ENCODE data around the gene YPEL1. TPM values are rescaled to one million over a fixed set of nuclear protein-coding genes. Genes with fewer than 3 reads are reported as not detected.

The YPEL1 gene
- total RNA-seq, 1 experiment from 2014 or later, result 3.1 TPM

DNA sequence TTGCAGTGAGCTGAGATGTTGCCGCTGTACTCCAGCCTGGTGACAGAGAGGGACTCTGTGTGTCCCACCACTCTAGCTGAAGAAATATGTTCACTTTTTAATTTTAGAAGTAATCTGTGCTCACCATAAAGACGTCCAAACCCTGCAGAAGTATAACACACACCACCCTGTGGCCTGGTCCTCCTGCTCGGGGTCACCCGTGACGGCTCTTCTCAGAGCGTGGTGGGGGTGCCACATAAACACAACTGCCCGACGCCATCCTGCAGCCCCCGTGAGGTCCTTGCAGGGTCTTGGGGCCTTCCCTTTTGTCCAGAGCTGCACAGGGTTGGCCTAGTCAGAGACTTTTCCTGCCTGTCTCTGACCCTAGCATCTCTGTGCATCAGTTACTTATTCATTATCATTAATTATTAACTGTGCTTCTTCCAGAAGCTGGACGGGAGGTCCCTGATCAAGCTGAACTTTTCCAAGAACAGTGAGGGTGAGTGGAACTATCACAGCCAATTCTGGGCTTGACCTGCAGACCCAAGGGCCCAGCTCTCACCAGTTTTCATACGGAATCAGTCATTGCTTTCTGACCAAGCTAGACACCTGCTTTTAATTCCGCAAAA is 60.9 kb downstream of the YPEL1 start:
- ATAC-seq (no peak), DNase-seq (ENCODE audit: low read depth, low spot score) (no peak)
- no peaks in the 10 kb centered on the region for H3K9me2 ChIP-seq (ENCODE audit: insufficient read depth)
- TF ChIP-seq EZH2 (IDR thresholded peaks at IDR 0.05), result no peak
- H3K36me3 ChIP-seq (ENCODE audit: control insufficient read depth in 1 of 2, insufficient read depth in 2 of 2, low read length in 2 of 2), result peaks cover 21 to 33% of the 10 kb centered on the region in 2 experiments; a peak in 3 of 4 replicates
- H3K9ac ChIP-seq (ENCODE audit: low read length), result no peak overlapping the region
- CTCF ChIA-PET, result no interaction called here
- POLR2A ChIA-PET, result no interaction called here
- no peak overlapping the region for H2AFZ ChIP-seq (ENCODE audit: low read depth, low read length, poor library complexity, severe bottlenecking)
- no peaks in the 10 kb centered on the region for H3K27me3 ChIP-seq (ENCODE audit: insufficient read depth, low read length)
- no peak overlapping the region for H3K4me3 ChIP-seq (replicated peaks in 1 of 2; ENCODE audit: low read depth in 1 of 2, low read length in 2 of 2)
- no peaks in the 10 kb centered on the region for H4K20me1 ChIP-seq (ENCODE audit: insufficient read depth)
- H3K79me2 ChIP-seq (ENCODE audit: insufficient read depth, low read length), result peaks cover 11% of the 10 kb centered on the region; the same call in 1 of the 2 replicates
- no peaks in the 10 kb centered on the region for H3K4me1 ChIP-seq (ENCODE audit: control insufficient read depth in 1 of 2, insufficient read depth in 2 of 2, low read length in 2 of 2)
- H3K27ac ChIP-seq (ENCODE audit: low read depth, low read length), result no peak overlapping the region
- no peaks in the 10 kb centered on the region for H3K9me3 ChIP-seq (ENCODE audit: control insufficient read depth in 1 of 2, insufficient read depth in 1 of 2, low read depth in 1 of 2, low read length in 2 of 2)
- RAD21 ChIA-PET (ENCODE audit: low non-redundant PET in 1 of 2, low total read pairs in 2 of 2, uncharacterized antibody in 2 of 2, unreplicated experiment in 2 of 2), result no interaction called here
- intact Hi-C loops (cut with micrococcal nuclease), result no loop called here
- no TSS peak for BruUV-seq (replicated peaks)
- H3K4me2 ChIP-seq (ENCODE audit: low read length), result no peak overlapping the region

DNA sequence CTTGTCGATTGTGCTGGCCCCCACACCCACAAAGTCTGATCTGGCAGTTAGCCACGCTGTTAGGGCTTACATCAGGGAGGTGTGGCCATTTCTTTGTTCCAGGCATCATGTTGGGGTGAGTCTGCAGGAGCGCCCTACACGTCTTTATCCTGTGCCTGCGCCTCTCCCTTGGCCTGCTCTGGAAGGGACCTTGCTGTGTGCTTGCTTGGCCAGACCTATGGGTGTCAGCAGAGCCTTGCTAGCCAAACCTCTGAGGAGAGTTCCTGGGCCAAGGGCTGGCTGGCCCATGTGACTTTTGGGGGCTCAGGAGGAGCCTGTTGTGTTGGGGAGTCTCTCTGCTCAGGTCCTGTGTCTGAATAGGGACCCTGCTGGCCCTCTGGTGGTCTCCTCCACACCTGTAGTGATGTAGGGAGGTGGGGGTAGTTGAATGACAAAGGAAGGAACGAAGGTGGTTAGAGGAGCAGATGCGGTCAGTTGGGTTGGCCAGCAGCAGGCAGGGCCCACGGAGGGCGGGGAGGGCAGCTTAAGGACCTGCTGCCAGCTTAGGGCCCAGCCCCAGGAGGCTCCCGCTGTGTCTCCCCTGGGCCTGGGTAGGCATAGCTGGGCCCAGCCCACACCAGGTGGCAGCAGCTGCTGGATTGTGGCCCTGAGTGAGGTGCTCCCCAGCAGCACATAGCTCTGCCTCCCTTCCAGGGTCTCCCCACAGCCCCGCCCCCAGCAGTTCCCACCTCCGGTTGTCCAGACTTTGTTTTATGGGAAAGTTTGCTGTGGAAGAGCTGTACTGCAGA is 61.9 kb downstream of the YPEL1 start:
- no peaks in the 10 kb centered on the region for H3K9me3 ChIP-seq (ENCODE audit: control insufficient read depth in 1 of 2, insufficient read depth in 1 of 2, low read depth in 1 of 2, low read length in 2 of 2)
- H3K9me2 ChIP-seq (ENCODE audit: insufficient read depth), result no peaks in the 10 kb centered on the region
- peaks cover 21 to 33% of the 10 kb centered on the region in 2 experiments; a peak in 3 of 4 replicates for H3K36me3 ChIP-seq (ENCODE audit: control insufficient read depth in 1 of 2, insufficient read depth in 2 of 2, low read length in 2 of 2)
- H3K79me2 ChIP-seq (ENCODE audit: insufficient read depth, low read length), result peaks cover 18% of the 10 kb centered on the region; the same call in 1 of the 2 replicates
- POLR2A ChIA-PET, result no interaction called here
- H3K4me3 ChIP-seq (replicated peaks in 1 of 2; ENCODE audit: low read depth in 1 of 2, low read length in 2 of 2), result no peak overlapping the region
- H4K20me1 ChIP-seq (ENCODE audit: insufficient read depth), result no peaks in the 10 kb centered on the region
- no peak for TF ChIP-seq SIN3A (IDR thresholded peaks at IDR 0.05; ENCODE audit: low read depth)
- TF ChIP-seq, protein P1, sequence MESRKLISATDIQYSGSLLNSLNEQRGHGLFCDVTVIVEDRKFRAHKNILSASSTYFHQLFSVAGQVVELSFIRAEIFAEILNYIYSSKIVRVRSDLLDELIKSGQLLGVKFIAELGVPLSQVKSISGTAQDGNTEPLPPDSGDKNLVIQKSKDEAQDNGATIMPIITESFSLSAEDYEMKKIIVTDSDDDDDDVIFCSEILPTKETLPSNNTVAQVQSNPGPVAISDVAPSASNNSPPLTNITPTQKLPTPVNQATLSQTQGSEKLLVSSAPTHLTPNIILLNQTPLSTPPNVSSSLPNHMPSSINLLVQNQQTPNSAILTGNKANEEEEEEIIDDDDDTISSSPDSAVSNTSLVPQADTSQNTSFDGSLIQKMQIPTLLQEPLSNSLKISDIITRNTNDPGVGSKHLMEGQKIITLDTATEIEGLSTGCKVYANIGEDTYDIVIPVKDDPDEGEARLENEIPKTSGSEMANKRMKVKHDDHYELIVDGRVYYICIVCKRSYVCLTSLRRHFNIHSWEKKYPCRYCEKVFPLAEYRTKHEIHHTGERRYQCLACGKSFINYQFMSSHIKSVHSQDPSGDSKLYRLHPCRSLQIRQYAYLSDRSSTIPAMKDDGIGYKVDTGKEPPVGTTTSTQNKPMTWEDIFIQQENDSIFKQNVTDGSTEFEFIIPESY (IDR thresholded peaks at IDR 0.05; ENCODE audit: extremely low read depth, insufficient replicate concordance, low read length), result no peak
- H3K9ac ChIP-seq (ENCODE audit: low read length), result no peak overlapping the region
- ATAC-seq, result no peak
- no peak overlapping the region for H2AFZ ChIP-seq (ENCODE audit: low read depth, low read length, poor library complexity, severe bottlenecking)
- BruUV-seq (replicated peaks), result no TSS peak
- CTCF ChIA-PET, result no interaction called here
- no peaks in the 10 kb centered on the region for H3K4me1 ChIP-seq (ENCODE audit: control insufficient read depth in 1 of 2, insufficient read depth in 2 of 2, low read length in 2 of 2)
- RAD21 ChIA-PET (ENCODE audit: low non-redundant PET in 1 of 2, low total read pairs in 2 of 2, uncharacterized antibody in 2 of 2, unreplicated experiment in 2 of 2), result no interaction called here
- intact Hi-C loops (cut with micrococcal nuclease), result no loop called here
- H3K4me2 ChIP-seq (ENCODE audit: low read length), result no peak overlapping the region
- no peaks in the 10 kb centered on the region for H3K27me3 ChIP-seq (ENCODE audit: insufficient read depth, low read length)
- H3K27ac ChIP-seq (ENCODE audit: low read depth, low read length), result no peak overlapping the region
- DNase-seq (ENCODE audit: low read depth, low spot score), result no peak
